SK-N-MC (cell line): ENCODE results near the gene SLC8A2.
"Not testable (repeated sequence)": the region's sequence is repeated elsewhere in the genome, so short reads cannot be mapped to it uniquely, and the experiment has no call there.

ENCODE experiments used
- DNase-seq: peaks from one replicate; pipeline ENCODE4 v3.0.0-alpha.2; 2011; ENCODE audit warnings: low read depth, low spot score
- H3K27ac ChIP-seq: fragments of 200-600 bp; sonication (generic); 2 replicates; pipeline ENCODE4 v1.5.1; 2016; ENCODE audit warnings: mixed run types
- H3K36me3 ChIP-seq: fragments of 200-600 bp; sonication (generic); 2 replicates; pipeline ENCODE4 v1.6.1; 2017; ENCODE audit warnings: antibody characterized with exemption, low read length, mixed read lengths; ENCODE audit not compliant: insufficient read depth
- H3K4me3 ChIP-seq: fragments of 200-600 bp; sonication (generic); 2 replicates; pipeline ENCODE4 v1.5.1; 2016
- H3K9ac ChIP-seq: fragments of 200-600 bp; sonication (generic); 2 replicates; pipeline ENCODE4 v1.8.0; 2017; ENCODE audit warnings: mixed run types, mixed read lengths; ENCODE audit not compliant: insufficient read length
- H3K9me3 ChIP-seq: fragments of 200-600 bp; sonication (generic); 2 replicates; pipeline ENCODE4 v1.6.1; 2017; ENCODE audit warnings: low read depth, mild to moderate bottlenecking, antibody characterized with exemption, low read length, moderate library complexity, mixed read lengths
- EZH2 ChIP-seq: fragments of 200-600 bp; sonication (generic); IDR thresholded peaks from one replicate; pipeline ENCODE4 v1.6.1; 2017; ENCODE audit warnings: antibody characterized with exemption
- FOXP2 ChIP-seq: optimal IDR thresholded peaks from 2 replicates; pipeline ENCODE3; 2011; ENCODE audit warnings: mild to moderate bottlenecking, moderate library complexity; ENCODE audit not compliant: insufficient read depth; ENCODE audit errors: extremely low read length, control extremely low read depth
- POLR2AphosphoS5 ChIP-seq: IDR thresholded peaks from 2 replicates; pipeline ENCODE4 v1.6.1; 2012; ENCODE audit warnings: mild to moderate bottlenecking, low read depth, low read length, borderline replicate concordance

SLC8A2 gene

GRCh38 chr19:47492137-47492533 is 20.4 kb upstream of the SLC8A2 start:
- Histone ChIP-seq H3K27ac (no peak overlapping the region), H3K36me3 (no peaks in the 10 kb centered on the region), H3K9me3 (no peaks in the 10 kb centered on the region), H3K9ac (no peak overlapping the region), H3K4me3 (no peak overlapping the region)
- no peak for TF ChIP-seq EZH2
- TF ChIP-seq POLR2AphosphoS5: no peak; the same call in 1 of the 2 replicates
- no peak for TF ChIP-seq FOXP2
- no peak for DNase-seq

GRCh38 chr19:47491358-47492136 is 19.9 kb upstream of the SLC8A2 start:
- H3K36me3 ChIP-seq: no peaks in the 10 kb centered on the region
- DNase-seq: no peak
- no peak for TF ChIP-seq POLR2AphosphoS5
- no peak for TF ChIP-seq EZH2
- TF ChIP-seq FOXP2: no peak

GRCh38 chr19:47490847-47491246 is 19.2 kb upstream of the SLC8A2 start:
- Histone ChIP-seq H3K27ac (no peak overlapping the region), H3K9ac (no peak overlapping the region), H3K4me3 (no peak overlapping the region), H3K36me3 (no peaks in the 10 kb centered on the region), H3K9me3 (no peaks in the 10 kb centered on the region)
- DNase-seq: no peak
- no peak for TF ChIP-seq POLR2AphosphoS5
- TF ChIP-seq FOXP2: no peak
- no peak for TF ChIP-seq EZH2

More at GRCh38 chr19:47491358-47492136, 19.9 kb upstream of the SLC8A2 start:
- no peak overlapping the region for H3K27ac ChIP-seq
- no peaks in the 10 kb centered on the region for H3K9me3 ChIP-seq
- no peak overlapping the region for H3K4me3 ChIP-seq
- no peak overlapping the region for H3K9ac ChIP-seq

- DNase-seq: no peak
- Histone ChIP-seq H3K9me3 (no peaks in the 10 kb centered on the region), H3K4me3 (no peak overlapping the region), H3K9ac (no peak overlapping the region), H3K27ac (no peak overlapping the region), H3K36me3 (no peaks in the 10 kb centered on the region)
- no peak for TF ChIP-seq FOXP2
- TF ChIP-seq POLR2AphosphoS5: no peak
- TF ChIP-seq EZH2: no peak
Observed at GRCh38 chr19:47490031-47490430, 18.3 kb upstream of the SLC8A2 start.

GRCh38 chr19:47489072-47489914 is 17.6 kb upstream of the SLC8A2 start:
- no peak for TF ChIP-seq POLR2AphosphoS5
- no peak for TF ChIP-seq FOXP2
- TF ChIP-seq EZH2: no peak
- H3K36me3 ChIP-seq: no peaks in the 10 kb centered on the region

GRCh38 chr19:47487551-47488515 is 16.1 kb upstream of the SLC8A2 start:
- no peak for DNase-seq
- H3K36me3 ChIP-seq: no peaks in the 10 kb centered on the region

More at GRCh38 chr19:47489072-47489914, 17.6 kb upstream of the SLC8A2 start:
- no peak for DNase-seq
- Histone ChIP-seq H3K9ac (no peak overlapping the region), H3K9me3 (no peaks in the 10 kb centered on the region), H3K27ac (no peak overlapping the region), H3K4me3 (no peak overlapping the region)

GRCh38 chr19:47486900-47487299 is 15.2 kb upstream of the SLC8A2 start:
- no peak for TF ChIP-seq FOXP2
- no peak for TF ChIP-seq POLR2AphosphoS5
- no peak for TF ChIP-seq EZH2
- Histone ChIP-seq H3K36me3 (no peaks in the 10 kb centered on the region), H3K9me3 (no peaks in the 10 kb centered on the region), H3K27ac (no peak overlapping the region), H3K9ac (peak overlapping the region; percentile 7), H3K4me3 (no peak overlapping the region)
- no peak for DNase-seq

More at GRCh38 chr19:47487551-47488515, 16.1 kb upstream of the SLC8A2 start:
- Histone ChIP-seq H3K9me3 (no peaks in the 10 kb centered on the region), H3K4me3 (no peak overlapping the region), H3K27ac (no peak overlapping the region), H3K9ac (no peak overlapping the region)
- no peak for TF ChIP-seq EZH2
- no peak for TF ChIP-seq FOXP2
- TF ChIP-seq POLR2AphosphoS5: no peak

- not testable (repeated sequence) for H3K27ac ChIP-seq, H3K9ac ChIP-seq, H3K36me3 ChIP-seq, H3K4me3 ChIP-seq, H3K9me3 ChIP-seq, DNase-seq
Observed at GRCh38 chr19:47486220-47486619, 14.5 kb upstream of the SLC8A2 start.
